Lung (tissue), 12 donors: Measurements from ENCODE around the gene PRDM5. TPM values are rescaled to one million over a fixed set of nuclear protein-coding genes. Genes with fewer than 3 reads are reported as not detected.

ENCODE experiments used
- ATAC-seq: fragments of 200-7000 bp; cut with Tn5 transposase; one replicate; pipeline ENCODE4 v1.9.1; 2020; ENCODE audit warnings: moderate number of reproducible peaks; ENCODE audit not compliant: insufficient read depth, low FRiP score
- DNase-seq, 3 donors: peaks; one replicate each; pipeline ENCODE4 v3.0.0-alpha.2; 2013 to 2017
- H3K27ac ChIP-seq, 2 donors: one replicate each; pipeline ENCODE4 v1.5.1; 2013; ENCODE audit warnings: mild to moderate bottlenecking in 2 of 2, moderate library complexity in 2 of 2, control low read depth in 1 of 2, inconsistent platforms in 1 of 2, low read depth in 1 of 2, low read length in 1 of 2
- H3K27me3 ChIP-seq, 3 donors: one replicate each; pipeline ENCODE4 v1.5.1; 2013; ENCODE audit warnings: low read length in 2 of 3; ENCODE audit not compliant: control insufficient read depth in 3 of 3, insufficient read depth in 3 of 3
- H3K36me3 ChIP-seq, 4 donors: one replicate each; pipeline ENCODE4 v1.5.1; 2013; ENCODE audit warnings: low read length in 4 of 4, mild to moderate bottlenecking in 1 of 4, moderate library complexity in 1 of 4; ENCODE audit not compliant: control insufficient read depth in 4 of 4, insufficient read depth in 4 of 4
- H3K4me1 ChIP-seq, 5 donors: one replicate each; pipeline ENCODE4 v1.5.1; 2013; ENCODE audit warnings: low read length in 5 of 5, mild to moderate bottlenecking in 2 of 5, moderate library complexity in 1 of 5; ENCODE audit not compliant: control insufficient read depth in 5 of 5, insufficient read depth in 5 of 5
- H3K4me3 ChIP-seq: one replicate; pipeline ENCODE4 v1.5.1; 2013; ENCODE audit warnings: mild to moderate bottlenecking, control low read depth, moderate library complexity
- H3K9ac ChIP-seq, 2 donors: one replicate each; pipeline ENCODE4 v1.5.1; 2013; ENCODE audit warnings: low read length in 2 of 2, control low read depth in 1 of 2; ENCODE audit not compliant: insufficient read depth in 1 of 2
- H3K9me3 ChIP-seq, 4 donors: one replicate each; pipeline ENCODE4 v1.5.1; 2013; ENCODE audit warnings: low read length in 3 of 4, mild to moderate bottlenecking in 1 of 4, moderate library complexity in 1 of 4; ENCODE audit not compliant: control insufficient read depth in 4 of 4, insufficient read depth in 3 of 4
- CTCF ChIP-seq: IDR thresholded peaks from 2 replicates; pipeline ENCODE4 v1.5.1; 2012; ENCODE audit warnings: mild to moderate bottlenecking; ENCODE audit errors: control extremely low read depth, extremely low read depth
- WGBS, 2 donors: extraction: QIAGEN DNeasy Blood & Tissue Kit; methylation state at CpG; one replicate each; pipeline ENCODE4 v1.1.7; 2013; 5-methylcytosine and 5-hydroxymethylcytosine counted together
- polyA plus RNA-seq, 2 donors: library from polyadenylated mRNA; stranded (reverse); fragments of 200-250 nt; gene quantifications; one replicate each; pipeline ENCODE4 v1.2.1, GENCODE V29; 2013
- total RNA-seq, 2 donors: library from RNA; depleted of rRNA in 1 of 2; stranded (reverse); fragments of >200 nt in 1 of 2; gene quantifications; one replicate each; pipeline ENCODE4 v1.2.1, GENCODE V29; 2014 to 2021
- donor health status: control.
- donor health status: control.
- donor health status: Bipolar disorder and iron deficiency.
- donor health status: healthy.
- donor health status: DM: yes; HTN: yes; CAD: no.

The PRDM5 gene
- total and polyA plus RNA-seq, 4 donors = 3.0 to 57.6 (median 9.2) TPM

DNA sequence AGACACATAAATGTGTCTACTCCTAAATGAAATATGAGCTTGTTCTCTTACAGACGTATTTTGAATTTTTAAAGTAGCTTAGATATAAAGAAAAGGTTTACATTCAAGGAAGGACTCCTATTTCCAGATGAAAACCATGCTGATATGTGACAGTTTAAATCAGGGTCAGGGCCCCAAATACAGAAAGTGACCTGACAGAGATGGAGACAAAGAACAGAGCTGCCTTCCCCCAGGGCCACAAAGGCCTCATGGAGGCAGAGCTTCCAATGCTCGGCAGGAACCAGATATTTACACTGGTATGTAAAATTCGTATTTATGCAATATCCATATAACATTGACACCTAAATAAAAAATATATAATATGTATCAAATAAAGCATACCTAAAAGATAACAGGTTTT, 124.0 kb downstream of the PRDM5 start:
- Histone ChIP-seq H3K36me3 (peaks cover 0 to 8% (median 0%) of the 10 kb centered on the region in 4 donors), H3K27me3 (no peaks in the 10 kb centered on the region), H3K9me3 (no peaks in the 10 kb centered on the region), H3K4me3 (no peak overlapping the region), H3K27ac (no peak overlapping the region), H3K4me1 (peaks cover 0 to 5% (median 0%) of the 10 kb centered on the region in 5 donors), H3K9ac (no peak overlapping the region)
- 92 to 93% methylated on average over 3 of the region's 3 CpGs for WGBS, 2 donors
- no peak for DNase-seq
- no peak for ATAC-seq
- TF ChIP-seq CTCF = no peak

DNA sequence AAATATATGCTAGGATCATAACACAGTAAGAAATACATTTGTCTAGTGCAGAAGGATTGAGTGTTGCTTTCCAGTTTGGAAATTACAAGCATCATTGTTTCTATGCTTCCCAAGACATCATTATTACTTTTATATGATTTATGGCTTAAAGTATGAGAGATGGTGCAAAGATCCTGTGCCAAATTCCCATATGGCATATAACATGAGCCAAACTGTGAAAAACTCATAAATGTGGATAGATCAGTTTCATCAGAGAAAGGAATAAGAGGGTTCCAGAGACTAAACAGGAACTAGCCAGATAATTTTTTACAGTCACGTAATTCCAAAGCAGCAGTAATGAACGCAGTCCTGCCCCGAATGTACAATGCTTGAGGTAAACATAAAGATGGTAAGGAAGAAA, 126.3 kb downstream of the PRDM5 start:
- WGBS, 2 donors = 71 to 94% methylated on average over 3 of the region's 3 CpGs
- peaks cover 0 to 3% (median 0%) of the 10 kb centered on the region in 5 donors for H3K4me1 ChIP-seq
- no peaks in the 10 kb centered on the region for H3K9me3 ChIP-seq
- H3K27ac ChIP-seq = no peak overlapping the region
- no peaks in the 10 kb centered on the region for H3K27me3 ChIP-seq
- DNase-seq = peak in 1 of 3 donors; percentile 39
- no peak overlapping the region for H3K4me3 ChIP-seq
- H3K9ac ChIP-seq = no peak overlapping the region
- no peak for TF ChIP-seq CTCF
- peaks cover 0 to 8% (median 0%) of the 10 kb centered on the region in 4 donors for H3K36me3 ChIP-seq
- no peak for ATAC-seq

DNA sequence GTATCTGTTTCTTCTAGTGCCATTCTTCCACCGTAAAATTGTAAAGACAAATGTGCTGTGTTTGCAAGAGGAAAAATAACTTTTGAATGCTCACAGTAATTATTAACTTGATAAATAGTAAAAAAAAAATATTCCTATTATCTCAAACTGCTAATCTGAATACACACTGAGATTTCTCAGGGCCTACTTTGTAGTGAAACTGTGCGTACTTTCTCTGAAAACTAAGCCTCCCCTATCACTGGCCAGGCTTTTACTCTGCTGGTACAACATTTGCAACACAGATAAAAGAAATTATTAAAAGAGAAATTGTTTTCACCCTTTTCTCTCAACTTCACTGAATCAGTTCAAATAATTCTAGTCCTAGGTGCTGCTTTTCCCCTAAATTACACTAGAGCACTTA, 137.3 kb downstream of the PRDM5 start:
- WGBS, 2 donors = 98% methylated on average over 2 of the region's 2 CpGs
- DNase-seq (no peak), ATAC-seq (no peak)
- Histone ChIP-seq H3K9ac (no peak overlapping the region), H3K27ac (no peak overlapping the region), H3K4me3 (no peak overlapping the region), H3K9me3 (no peaks in the 10 kb centered on the region), H3K27me3 (no peaks in the 10 kb centered on the region), H3K36me3 (no peaks in the 10 kb centered on the region), H3K4me1 (peaks cover 0 to 5% (median 0%) of the 10 kb centered on the region in 5 donors)
- TF ChIP-seq CTCF = no peak

GRCh38 chr4:120777459-120777858, 145.1 kb downstream of the PRDM5 start:
- DNase-seq = peak in 2 of 3 donors; percentile 80 to 82
- Histone ChIP-seq H3K9ac (no peak overlapping the region), H3K4me3 (no peak overlapping the region), H3K27me3 (no peaks in the 10 kb centered on the region), H3K4me1 (peaks cover 0 to 16% (median 0%) of the 10 kb centered on the region in 5 donors), H3K36me3 (no peaks in the 10 kb centered on the region), H3K9me3 (no peaks in the 10 kb centered on the region), H3K27ac (no peak overlapping the region)
- TF ChIP-seq CTCF = no peak
- no peak for ATAC-seq
